NB4 (cell line): ENCODE measurements around the gene CPN2.

Experiments
- DNase-seq: peaks from one replicate; pipeline ENCODE4 v3.0.0; 2010; ENCODE audit warnings: low read depth
- H3K4me3 ChIP-seq: one replicate; pipeline ENCODE4 v1.5.1; 2011; ENCODE audit warnings: mild to moderate bottlenecking, low read depth, low read length, moderate library complexity
- CTCF ChIP-seq: IDR thresholded peaks from one replicate; pipeline ENCODE4 v1.5.1; 2012; ENCODE audit warnings: low read depth, low read length
- MAX ChIP-seq: IDR thresholded peaks from 2 replicates; pipeline ENCODE4 v1.6.1; 2011; ENCODE audit warnings: low read depth, low read length
- MYC ChIP-seq: IDR thresholded peaks from 2 replicates; pipeline ENCODE4 v1.6.1; 2011; ENCODE audit warnings: low read depth, low read length
- POLR2A ChIP-seq: IDR thresholded peaks from 2 replicates; pipeline ENCODE4 v1.6.1; 2011; ENCODE audit warnings: mild to moderate bottlenecking; ENCODE audit not compliant: insufficient read length; ENCODE audit errors: extremely low read depth

The CPN2 gene

GRCh38 chr3:194346035-194346434 is 5.1 kb downstream of the CPN2 start:
- DNase-seq = no peak
- H3K4me3 ChIP-seq = no peak overlapping the region
- TF ChIP-seq MYC (no peak), MAX (no peak), POLR2A (no peak), CTCF (no peak)

GRCh38 chr3:194344012-194344411 is 7.1 kb downstream of the CPN2 start:
- DNase-seq = peak; percentile 70
- TF ChIP-seq POLR2A (no peak), MAX (no peak), MYC (no peak), CTCF (peak; percentile 91)
- no peak overlapping the region for H3K4me3 ChIP-seq

- no peak for TF ChIP-seq CTCF
- TF ChIP-seq POLR2A = no peak
- TF ChIP-seq MAX = no peak
- no peak for TF ChIP-seq MYC
Measured at GRCh38 chr3:194343561-194343893, 7.6 kb downstream of the CPN2 start.

GRCh38 chr3:194342861-194343560 is 8.1 kb downstream of the CPN2 start:
- no peak overlapping the region for H3K4me3 ChIP-seq
- TF ChIP-seq MYC = no peak
- DNase-seq = no peak

More at GRCh38 chr3:194343561-194343893, 7.6 kb downstream of the CPN2 start:
- no peak for DNase-seq
- no peak overlapping the region for H3K4me3 ChIP-seq

GRCh38 chr3:194340757-194341400 is 10.2 kb downstream of the CPN2 start:
- H3K4me3 ChIP-seq = no peak overlapping the region
- TF ChIP-seq POLR2A = no peak
- no peak for TF ChIP-seq CTCF
- no peak for TF ChIP-seq MAX
- no peak for TF ChIP-seq MYC
- DNase-seq = no peak

- no peak for DNase-seq
- TF ChIP-seq POLR2A (no peak), CTCF (no peak), MAX (no peak), MYC (no peak)
Measured at GRCh38 chr3:194339840-194340239, 11.3 kb downstream of the CPN2 start.

More at GRCh38 chr3:194339840-194340239, 11.3 kb downstream of the CPN2 start:
- H3K4me3 ChIP-seq = no peak overlapping the region
